Stimulated activated CD8-positive, alpha-beta memory T cell treated with anti-CD3 and anti-CD28 coated beads, Interleukin-15, amount 100 ng/mL, for 48 hours (primary cell): ENCODE results near the gene SEC23B.
"Not testable (repeated sequence)": the region's sequence is repeated elsewhere in the genome, so short reads cannot be mapped to it uniquely, and the experiment has no call there.

Experiments used
- DNase-seq, 2 donors: peaks; one replicate each; pipeline ENCODE4 v3.0.0-alpha.2; 2020; ENCODE audit warnings: low read depth in 2 of 2

Gene SEC23B

GRCh38 chr20:18526761-18527160 is 19.0 kb downstream of the SEC23B start:
- not testable (repeated sequence) for DNase-seq

DNA sequence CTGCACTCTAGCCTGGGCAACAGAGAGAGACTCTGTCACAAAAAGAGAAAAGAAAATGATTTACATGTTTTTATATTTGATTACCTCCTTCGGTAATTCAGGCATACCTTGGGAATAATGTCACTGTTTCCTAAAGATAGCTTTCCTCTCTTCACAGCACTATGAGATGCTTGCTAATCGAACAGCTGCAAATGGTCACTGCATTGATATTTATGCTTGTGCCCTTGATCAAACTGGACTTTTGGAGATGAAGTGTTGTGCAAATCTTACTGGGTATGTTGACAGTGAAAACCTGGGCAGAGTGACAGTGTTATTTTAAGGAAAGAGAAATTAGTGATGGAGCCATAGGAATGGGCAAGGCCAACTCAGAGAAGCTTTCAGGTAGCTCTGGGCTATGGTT is 19.6 kb downstream of the SEC23B start:
- DNase-seq: no peak

DNA sequence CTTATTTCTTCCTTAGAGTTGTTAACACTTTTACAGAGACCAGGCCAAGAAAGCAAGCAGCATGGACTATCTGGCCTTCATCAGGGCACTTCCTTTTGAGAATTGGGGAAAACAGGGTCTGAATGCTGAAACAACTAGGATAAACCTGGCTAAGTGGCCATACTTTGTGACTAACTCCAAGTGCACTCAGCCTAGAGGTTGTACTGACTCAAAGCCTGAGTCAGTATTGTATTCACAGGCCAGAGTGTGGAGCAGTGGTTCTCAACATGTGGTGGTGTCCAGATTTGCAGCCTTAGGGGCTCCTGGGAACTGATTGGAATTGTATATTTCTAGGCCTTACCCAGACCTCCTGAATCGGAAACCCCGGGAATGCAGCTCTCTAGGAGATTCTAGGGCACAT is 20.1 kb downstream of the SEC23B start:
- DNase-seq: no peak

DNA sequence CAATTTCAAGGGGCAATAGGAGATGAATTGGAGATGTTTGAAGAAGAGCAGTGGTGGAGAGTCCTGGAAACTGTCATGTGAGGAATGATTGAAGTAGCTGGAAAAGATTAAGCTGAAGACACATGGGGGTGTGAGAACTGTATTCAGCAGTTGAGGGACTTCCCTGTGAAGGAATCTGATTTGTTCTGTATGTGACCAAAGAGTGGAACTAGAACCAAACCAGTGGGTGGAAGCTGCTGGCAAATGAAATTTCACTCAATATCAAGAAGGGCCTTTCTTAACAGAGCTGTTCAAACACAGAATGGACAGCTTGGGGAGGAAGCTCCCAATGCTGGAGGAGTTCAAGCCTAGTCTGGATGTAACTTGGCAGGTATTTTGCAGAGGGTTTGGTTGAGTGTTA is 21.3 kb downstream of the SEC23B start:
- no peak for DNase-seq

DNA sequence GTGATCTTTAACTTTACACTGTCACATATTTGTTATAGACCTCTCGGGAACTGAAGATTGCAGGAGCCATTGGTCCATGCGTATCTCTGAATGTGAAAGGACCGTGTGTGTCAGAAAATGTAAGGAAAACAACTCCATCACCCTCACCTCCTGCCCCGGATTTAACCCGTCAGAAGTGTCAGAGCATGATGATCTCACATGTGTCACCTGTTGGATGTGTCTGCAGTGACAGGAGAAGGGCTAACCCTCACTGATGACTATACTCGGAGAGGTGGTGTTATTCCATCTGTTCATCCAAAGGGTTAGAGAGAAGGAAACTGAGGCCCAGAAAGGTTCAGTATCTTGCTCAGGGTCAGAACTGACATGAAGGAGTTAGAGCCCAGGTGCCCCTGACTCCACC is 24.9 kb downstream of the SEC23B start:
- DNase-seq: no peak

DNA sequence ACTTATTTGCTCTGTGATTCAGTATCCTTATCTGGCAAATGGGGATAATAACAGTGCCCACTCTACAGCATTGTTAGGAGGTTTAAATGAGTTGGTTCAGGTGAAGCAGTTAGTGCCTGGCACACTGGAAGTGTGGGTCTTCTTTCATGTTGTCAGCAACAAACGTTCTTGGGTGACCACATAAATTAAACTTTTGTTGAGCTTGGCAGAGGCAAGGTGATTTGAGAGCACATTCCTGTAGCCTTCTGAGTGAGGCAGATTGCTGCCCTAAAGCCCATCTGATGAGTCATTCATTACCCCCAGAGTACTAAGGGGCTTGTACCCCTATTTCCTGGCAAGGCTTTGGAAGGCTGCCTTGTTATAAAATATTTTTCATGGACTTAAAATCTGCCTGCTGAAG is 25.8 kb downstream of the SEC23B start:
- no peak for DNase-seq

DNA sequence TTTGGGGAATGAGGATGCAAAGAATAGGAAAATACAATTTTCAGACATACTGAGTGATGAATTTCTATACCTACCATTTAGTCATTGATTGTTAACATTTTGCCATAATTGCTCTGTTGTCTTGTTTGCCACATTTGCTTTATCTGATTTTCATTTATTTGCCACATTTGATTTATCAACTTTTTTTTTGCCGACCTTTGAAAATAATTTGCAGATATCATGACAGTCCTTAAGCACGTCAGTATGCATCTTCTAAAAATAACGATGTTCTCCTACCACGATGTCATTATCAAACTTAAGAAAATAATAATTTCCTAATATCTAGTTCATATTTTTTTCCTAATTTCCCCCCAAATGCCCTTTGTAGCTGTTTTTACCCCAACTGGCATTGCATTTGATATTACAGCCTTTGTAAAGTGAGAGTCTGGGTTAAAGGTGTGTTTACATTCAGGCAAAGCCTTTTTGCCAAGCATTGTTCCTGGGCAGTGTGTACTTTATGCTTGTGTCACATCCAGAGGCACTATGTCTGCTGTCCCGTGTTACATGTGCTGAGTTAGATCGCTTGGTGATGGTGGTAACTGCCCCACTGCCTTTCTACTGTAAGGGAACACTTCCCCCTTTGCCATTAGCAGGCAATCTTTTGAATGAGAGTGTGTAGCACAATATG is 26.4 kb downstream of the SEC23B start:
- DNase-seq: no peak

- DNase-seq: no peak
These were observed 29.9 kb downstream of the SEC23B start for GRCh38 chr20:18537651-18538050.

- DNase-seq: no peak
These were observed 34.0 kb downstream of the SEC23B start for GRCh38 chr20:18541741-18542140.

GRCh38 chr20:18543216-18543615 is 35.5 kb downstream of the SEC23B start:
- no peak for DNase-seq

DNA sequence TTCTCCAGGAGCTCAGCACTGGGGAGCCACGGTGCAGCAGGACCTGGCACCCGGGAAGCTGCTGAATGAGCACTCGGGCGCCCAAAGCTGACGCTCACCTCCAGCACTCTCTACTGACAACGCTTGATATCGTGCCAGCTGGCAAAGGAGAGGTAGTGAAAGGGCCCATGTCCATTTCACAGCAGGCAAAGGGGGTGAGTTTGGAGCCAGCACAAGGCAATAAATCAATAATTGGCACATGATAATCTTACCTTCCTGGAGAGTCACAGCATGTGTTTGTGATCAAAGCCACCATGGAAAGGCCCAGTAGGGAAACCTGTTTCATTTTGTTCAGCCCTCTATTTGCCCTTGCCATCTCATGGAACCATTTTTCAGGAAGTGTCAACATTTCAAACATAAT is 36.2 kb downstream of the SEC23B start:
- no peak for DNase-seq

GRCh38 chr20:18545566-18545965 is 37.8 kb downstream of the SEC23B start:
- DNase-seq: no peak

- DNase-seq: no peak
These were observed 40.7 kb downstream of the SEC23B start for GRCh38 chr20:18548465-18548864.

- no peak for DNase-seq
These were observed 46.0 kb downstream of the SEC23B start for GRCh38 chr20:18553746-18554145.

- peak; percentile 91 to 93 for DNase-seq
These were observed 59.4 kb downstream of the SEC23B start, which contains the start of gene SMIM26 for GRCh38 chr20:18566892-18567738. TSS of gene SMIM26 (plus strand) at chr20:18567432. CDS start at chr20:18567479, 47 bp downstream.

DNA sequence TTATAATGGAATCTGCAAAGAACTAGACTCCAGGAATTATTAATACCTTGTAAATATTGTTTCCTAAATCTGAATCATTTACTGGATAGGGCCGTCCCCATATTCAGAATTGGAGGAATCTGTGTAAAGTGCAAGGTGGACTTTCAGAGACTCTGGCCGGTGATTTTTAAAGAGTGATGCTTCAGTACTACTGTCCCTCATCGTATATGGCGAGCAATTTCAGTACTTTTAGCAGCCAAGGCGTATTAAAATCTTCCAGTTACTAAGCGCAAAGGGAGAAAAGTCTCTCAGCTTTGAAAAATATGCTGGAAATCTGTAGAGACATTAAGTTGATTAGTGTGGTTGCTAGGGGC is 60.0 kb downstream of the SEC23B start:
- no peak for DNase-seq

GRCh38 chr20:18571009-18571408 is 63.3 kb downstream of the SEC23B start:
- no peak for DNase-seq

- no peak for DNase-seq
These were observed 63.8 kb downstream of the SEC23B start for GRCh38 chr20:18571578-18571977.

DNA sequence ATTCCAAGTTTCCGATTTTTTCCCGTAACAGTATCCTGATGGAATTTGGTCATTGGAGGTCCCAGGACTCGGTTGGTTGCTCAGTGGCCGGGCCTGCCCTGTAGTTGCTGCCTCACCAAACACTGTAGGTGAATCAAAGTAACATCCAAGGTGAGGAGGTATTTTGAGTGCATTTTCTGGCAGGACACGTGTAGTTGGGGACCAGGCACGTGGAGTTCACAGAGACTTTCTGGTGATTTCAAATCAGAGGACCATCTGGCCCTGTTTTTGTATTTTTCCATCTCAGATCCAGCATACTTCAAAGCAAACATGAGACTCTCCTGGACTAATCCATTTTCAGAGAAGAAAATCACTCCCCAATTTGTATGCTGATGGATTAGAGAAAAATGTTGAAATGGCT is 70.2 kb downstream of the SEC23B start:
- no peak for DNase-seq

DNA sequence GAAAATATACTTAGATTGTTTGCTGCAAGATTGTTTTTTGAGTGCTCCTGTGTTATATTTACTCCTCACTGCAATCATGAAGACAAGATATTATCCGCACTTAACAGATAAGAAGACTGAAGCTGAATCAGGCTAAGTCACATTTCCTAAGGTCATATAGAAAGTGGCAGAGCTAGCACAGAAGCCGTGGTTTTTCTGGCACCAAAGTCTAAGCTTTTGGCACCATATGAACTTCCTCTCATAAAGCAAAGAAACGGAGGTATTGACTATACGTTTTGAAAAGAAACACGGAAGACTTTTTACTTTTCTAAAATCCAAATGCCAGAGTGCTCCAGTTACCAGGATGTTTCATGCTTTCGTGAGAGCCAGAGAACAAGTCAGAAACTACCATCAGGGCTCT is 70.8 kb downstream of the SEC23B start:
- no peak for DNase-seq

GRCh38 chr20:18580012-18580411 is 72.3 kb downstream of the SEC23B start:
- no peak for DNase-seq

DNA sequence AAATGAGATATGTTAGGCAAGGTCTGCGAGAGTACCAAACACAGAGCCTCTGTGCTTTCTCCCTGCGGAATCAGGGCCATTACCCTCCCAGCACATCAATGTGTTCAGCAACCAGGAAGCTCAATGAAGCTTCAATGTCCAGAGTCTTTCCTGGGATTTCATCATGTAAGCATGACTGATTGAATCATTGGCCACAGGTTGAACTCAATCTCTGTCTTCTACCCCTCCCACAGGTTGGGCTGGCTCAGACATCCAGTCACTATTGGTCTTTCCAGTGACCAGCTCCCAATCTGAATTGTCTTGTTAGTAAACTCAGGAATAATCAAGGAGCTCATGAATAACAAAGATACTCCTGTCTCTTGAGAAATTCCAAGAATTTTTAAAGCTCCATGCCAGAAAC is 77.4 kb downstream of the SEC23B start:
- DNase-seq: no peak
